Islet of Langerhans (tissue), 1 donor: ENCODE data around the gene COL25A1.
A peak's percentile ranks its signal among the peaks of the same experiment; 100 is the strongest.
"Not testable (repeated sequence)": the region's sequence is repeated elsewhere in the genome, so short reads cannot be mapped to it uniquely, and the experiment has no call there.

Experiments
- FAIRE-seq: peaks from one replicate; lab custom pipeline; 2011; peaks lifted over from hg19 to GRCh38; lab: Jason Lieb, UNC

The COL25A1 gene

GRCh38 chr4:109166586-109166985 lies 135.9 kb downstream of the COL25A1 start:
- FAIRE-seq = no peak

GRCh38 chr4:109166126-109166525 lies 136.3 kb downstream of the COL25A1 start:
- no peak for FAIRE-seq

- no peak for FAIRE-seq
Observed at GRCh38 chr4:109164011-109164410, 138.4 kb downstream of the COL25A1 start.

GRCh38 chr4:109163493-109163892 lies 139.0 kb downstream of the COL25A1 start:
- no peak for FAIRE-seq

GRCh38 chr4:109162759-109163158 lies 139.7 kb downstream of the COL25A1 start:
- FAIRE-seq = no peak

- FAIRE-seq = no peak
Observed at GRCh38 chr4:109160494-109160893, 142.0 kb downstream of the COL25A1 start.

GRCh38 chr4:109157696-109158095 lies 144.8 kb downstream of the COL25A1 start:
- FAIRE-seq = no peak

GRCh38 chr4:109157205-109157604 lies 145.3 kb downstream of the COL25A1 start:
- FAIRE-seq = no peak

GRCh38 chr4:109156356-109156755 lies 146.1 kb downstream of the COL25A1 start:
- no peak for FAIRE-seq

- no peak for FAIRE-seq
Observed at GRCh38 chr4:109155682-109156283, 146.7 kb downstream of the COL25A1 start.

- FAIRE-seq = no peak
Observed at GRCh38 chr4:109155084-109155483, 147.4 kb downstream of the COL25A1 start.

GRCh38 chr4:109154424-109154823 lies 148.0 kb downstream of the COL25A1 start:
- FAIRE-seq = no peak

- no peak for FAIRE-seq
Observed at GRCh38 chr4:109149836-109150235, 152.6 kb downstream of the COL25A1 start.

GRCh38 chr4:109148577-109149075 lies 153.8 kb downstream of the COL25A1 start:
- no peak for FAIRE-seq

- no peak for FAIRE-seq
Observed at GRCh38 chr4:109147135-109147534, 155.3 kb downstream of the COL25A1 start.

GRCh38 chr4:109146499-109146898 lies 156.0 kb downstream of the COL25A1 start:
- FAIRE-seq = no peak

GRCh38 chr4:109138125-109138524 lies 164.3 kb downstream of the COL25A1 start:
- not testable (repeated sequence) for FAIRE-seq

- FAIRE-seq = no peak
Observed at GRCh38 chr4:109134921-109135320, 167.5 kb downstream of the COL25A1 start.

GRCh38 chr4:109134268-109134667 lies 168.2 kb downstream of the COL25A1 start:
- no peak for FAIRE-seq

GRCh38 chr4:109131559-109131958 lies 170.9 kb downstream of the COL25A1 start:
- no peak for FAIRE-seq

- no peak for FAIRE-seq
Observed at GRCh38 chr4:109128589-109128988, 173.9 kb downstream of the COL25A1 start.

GRCh38 chr4:109127866-109128265 lies 174.6 kb downstream of the COL25A1 start:
- no peak for FAIRE-seq

GRCh38 chr4:109126856-109127255 lies 175.6 kb downstream of the COL25A1 start:
- FAIRE-seq = no peak

GRCh38 chr4:109125084-109125483 lies 177.4 kb downstream of the COL25A1 start:
- FAIRE-seq = no peak

GRCh38 chr4:109123951-109124350 lies 178.5 kb downstream of the COL25A1 start:
- peak; percentile 17 for FAIRE-seq
